ENCODE measurements around the gene CASQ2.

CASQ2 gene

GRCh38 chr1:115666206-115666605, 102.3 kb downstream of the CASQ2 start:
- no peak for DNase-seq (ENCODE audit: low spot score)
- FAIRE-seq, result no peak

- FAIRE-seq, result no peak
- DNase-seq (ENCODE audit: low spot score), result no peak
Measured at GRCh38 chr1:115665319-115666096, 103.0 kb downstream of the CASQ2 start.

GRCh38 chr1:115661157-115661556, 107.4 kb downstream of the CASQ2 start:
- FAIRE-seq (no peak), DNase-seq (ENCODE audit: low spot score) (no peak)

- no peak for FAIRE-seq
- no peak for DNase-seq (ENCODE audit: low spot score)
Measured at GRCh38 chr1:115660151-115660550, 108.4 kb downstream of the CASQ2 start.

GRCh38 chr1:115658646-115659045, 109.9 kb downstream of the CASQ2 start:
- DNase-seq (ENCODE audit: low spot score), result no peak
- no peak for FAIRE-seq

GRCh38 chr1:115656461-115657077, 111.9 kb downstream of the CASQ2 start:
- no peak for DNase-seq (ENCODE audit: low spot score)
- FAIRE-seq, result no peak

GRCh38 chr1:115655916-115656315, 112.6 kb downstream of the CASQ2 start:
- FAIRE-seq, result no peak
- DNase-seq (ENCODE audit: low spot score), result no peak

GRCh38 chr1:115655306-115655663, 113.2 kb downstream of the CASQ2 start:
- FAIRE-seq, result no peak
- no peak for DNase-seq (ENCODE audit: low spot score)

- FAIRE-seq (no peak), DNase-seq (ENCODE audit: low spot score) (no peak)
Measured at GRCh38 chr1:115654663-115655305, 113.7 kb downstream of the CASQ2 start.

- DNase-seq (ENCODE audit: low spot score) (no peak), FAIRE-seq (no peak)
Measured at GRCh38 chr1:115654125-115654524, 114.4 kb downstream of the CASQ2 start.

GRCh38 chr1:115652236-115652788, 116.2 kb downstream of the CASQ2 start:
- FAIRE-seq, result no peak
- no peak for DNase-seq (ENCODE audit: low spot score)

GRCh38 chr1:115651391-115651790, 117.1 kb downstream of the CASQ2 start:
- FAIRE-seq (no peak), DNase-seq (ENCODE audit: low spot score) (no peak)

- no peak for FAIRE-seq
- no peak for DNase-seq (ENCODE audit: low spot score)
Measured at GRCh38 chr1:115650961-115651360, 117.6 kb downstream of the CASQ2 start.

All from RCC 7860 (cell line).